NCI-H446 (cell line): ENCODE data around the gene NEGR1.
"Not testable (repeated sequence)": the region's sequence is repeated elsewhere in the genome, so short reads cannot be mapped to it uniquely, and the experiment has no call there.

Source experiments
- DNase-seq, 2 experiments: peaks; one replicate each; lab custom pipeline; 2025; lab: John Stamatoyannopoulos, UW

The NEGR1 gene

GRCh38 chr1:72282271-72283021, at the start of gene NEGR1:
Gene NEGR1, minus strand, starts transcription at chr1:72282539.
- DNase-seq: peak; percentile 94 to 98

- no peak for DNase-seq
Observed at GRCh38 chr1:72326494-72326893, 44.2 kb upstream of the NEGR1 start.

- DNase-seq: no peak
Observed at GRCh38 chr1:72324451-72324850, 42.1 kb upstream of the NEGR1 start.

- no peak for DNase-seq
Observed at GRCh38 chr1:72322910-72323309, 40.6 kb upstream of the NEGR1 start.

GRCh38 chr1:72296501-72296900, 14.2 kb upstream of the NEGR1 start:
- DNase-seq: no peak

GRCh38 chr1:72288886-72289285, 6.5 kb upstream of the NEGR1 start:
- no peak for DNase-seq

GRCh38 chr1:72286401-72286800, 4.1 kb upstream of the NEGR1 start:
- no peak for DNase-seq

GRCh38 chr1:72285074-72285425, 2.7 kb upstream of the NEGR1 start:
- DNase-seq: no peak

- peak; percentile 76 to 79 for DNase-seq
Observed at GRCh38 chr1:72284348-72285073, 2.2 kb upstream of the NEGR1 start.

- DNase-seq: peak in 1 of 2 experiments; percentile 90
Observed at GRCh38 chr1:72284084-72284347, 1.7 kb upstream of the NEGR1 start.

GRCh38 chr1:72283307-72284083, 1.2 kb upstream of the NEGR1 start:
- DNase-seq: peak; percentile 90 to 91

GRCh38 chr1:72283022-72283306, 625 bp upstream of the NEGR1 start:
- DNase-seq: no peak

GRCh38 chr1:72281637-72282270, 585 bp downstream of the NEGR1 start:
- peak in 1 of 2 experiments; percentile 32 for DNase-seq

- peak in 1 of 2 experiments; percentile 18 for DNase-seq
Observed at GRCh38 chr1:72281144-72281543, 1.2 kb downstream of the NEGR1 start.

- DNase-seq: peak; percentile 24 to 30
Observed at GRCh38 chr1:72280711-72281110, 1.6 kb downstream of the NEGR1 start.

GRCh38 chr1:72280131-72280530, 2.2 kb downstream of the NEGR1 start:
- no peak for DNase-seq

- DNase-seq: peak in 1 of 2 experiments; percentile 24
Observed at GRCh38 chr1:72278461-72278860, 3.9 kb downstream of the NEGR1 start.

- DNase-seq: no peak
Observed at GRCh38 chr1:72271555-72272085, 10.7 kb downstream of the NEGR1 start.

- DNase-seq: no peak
Observed at GRCh38 chr1:72262735-72263134, 19.6 kb downstream of the NEGR1 start.

- no peak for DNase-seq
Observed at GRCh38 chr1:72253132-72253531, 29.2 kb downstream of the NEGR1 start.

GRCh38 chr1:72241397-72241796, 40.9 kb downstream of the NEGR1 start:
- no peak for DNase-seq

GRCh38 chr1:72235931-72236330, 46.4 kb downstream of the NEGR1 start:
- DNase-seq: not testable (repeated sequence)
